Measurements from ENCODE around the gene RALGAPA1. TPM values are rescaled to one million over a fixed set of nuclear protein-coding genes. Genes with fewer than 3 reads are reported as not detected.

RALGAPA1 gene
- total RNA-seq, 1 donor from 2014 or later = 29.0 TPM

DNA sequence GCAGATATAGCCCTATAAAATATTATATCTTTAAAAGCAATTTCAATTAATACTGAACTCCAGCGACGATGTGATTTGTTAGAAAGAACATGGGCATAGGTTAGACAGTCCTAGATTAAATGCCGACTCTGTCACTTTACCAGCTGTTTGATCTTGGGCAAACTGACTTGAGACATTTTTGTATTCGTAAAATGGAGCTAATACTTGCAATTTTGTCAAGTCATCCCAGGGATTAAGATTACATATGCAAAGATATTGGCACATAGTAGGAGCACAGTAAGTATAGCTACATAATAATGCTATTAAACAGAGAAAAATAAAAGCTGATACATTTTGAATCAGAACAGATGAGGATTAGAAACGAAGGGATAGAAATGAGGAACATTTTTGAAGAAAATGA is 266.1 kb downstream of the RALGAPA1 start:
- H3K4me3 Mint-ChIP-seq (ENCODE audit: unreplicated experiment) = no peak overlapping the region
- DNase-seq (ENCODE audit: low spot score) = no peak
- no peaks in the 10 kb centered on the region for H3K36me3 Mint-ChIP-seq (ENCODE audit: low read depth, unreplicated experiment)
- H3K27me3 Mint-ChIP-seq (ENCODE audit: unreplicated experiment) = peaks cover 3% of the 10 kb centered on the region
- TF ChIP-seq CTCF (IDR thresholded peaks at IDR 0.05; ENCODE audit: unreplicated experiment) = no peak
- H3K4me1 Mint-ChIP-seq (ENCODE audit: unreplicated experiment) = no peaks in the 10 kb centered on the region
- H3K9me3 Mint-ChIP-seq (ENCODE audit: unreplicated experiment) = no peaks in the 10 kb centered on the region
- H3K27ac Mint-ChIP-seq (ENCODE audit: unreplicated experiment) = no peak overlapping the region

- H3K36me3 Mint-ChIP-seq (ENCODE audit: low read depth, unreplicated experiment) = no peaks in the 10 kb centered on the region
- no peak overlapping the region for H3K4me3 Mint-ChIP-seq (ENCODE audit: unreplicated experiment)
- no peaks in the 10 kb centered on the region for H3K4me1 Mint-ChIP-seq (ENCODE audit: unreplicated experiment)
- no peak overlapping the region for H3K27ac Mint-ChIP-seq (ENCODE audit: unreplicated experiment)
- no peak for TF ChIP-seq CTCF (IDR thresholded peaks at IDR 0.05; ENCODE audit: unreplicated experiment)
- DNase-seq (ENCODE audit: low spot score) = no peak
- H3K27me3 Mint-ChIP-seq (ENCODE audit: unreplicated experiment) = peaks cover 10% of the 10 kb centered on the region
- no peaks in the 10 kb centered on the region for H3K9me3 Mint-ChIP-seq (ENCODE audit: unreplicated experiment)
These were observed 269.1 kb downstream of the RALGAPA1 start for GRCh38 chr14:35539969-35540368.

DNA sequence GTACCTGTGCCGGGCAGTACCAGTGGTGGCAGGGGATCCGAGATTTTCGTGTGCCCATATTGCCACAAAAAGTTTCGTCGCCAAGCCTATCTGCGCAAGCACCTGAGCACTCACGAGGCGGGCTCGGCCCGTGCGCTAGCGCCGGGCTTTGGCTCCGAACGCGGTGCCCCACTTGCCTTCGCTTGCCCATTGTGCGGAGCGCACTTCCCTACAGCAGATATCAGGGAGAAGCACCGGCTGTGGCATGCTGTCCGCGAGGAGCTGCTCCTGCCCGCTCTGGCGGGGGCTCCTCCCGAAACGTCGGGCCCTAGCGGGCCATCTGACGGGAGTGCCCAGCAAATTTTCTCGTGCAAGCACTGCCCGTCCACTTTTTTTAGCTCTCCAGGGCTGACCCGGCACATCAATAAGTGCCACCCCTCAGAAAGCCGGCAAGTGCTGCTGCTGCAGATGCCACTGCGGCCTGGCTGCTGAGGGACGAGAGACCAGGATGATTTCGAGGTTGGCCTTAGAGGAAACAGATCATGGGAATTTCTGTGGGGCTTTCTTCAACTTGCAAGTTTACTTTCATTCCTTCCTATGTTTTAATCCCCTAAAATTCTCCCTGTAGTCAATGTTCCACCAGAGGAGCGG is 273.5 kb downstream of the RALGAPA1 start:
- peaks cover 5% of the 10 kb centered on the region for H3K4me1 Mint-ChIP-seq (ENCODE audit: unreplicated experiment)
- TF ChIP-seq CTCF (IDR thresholded peaks at IDR 0.05; ENCODE audit: unreplicated experiment) = no peak
- no peaks in the 10 kb centered on the region for H3K36me3 Mint-ChIP-seq (ENCODE audit: low read depth, unreplicated experiment)
- H3K4me3 Mint-ChIP-seq (ENCODE audit: unreplicated experiment) = peak overlapping the region; percentile 42
- H3K9me3 Mint-ChIP-seq (ENCODE audit: unreplicated experiment) = no peaks in the 10 kb centered on the region
- no peak overlapping the region for H3K27ac Mint-ChIP-seq (ENCODE audit: unreplicated experiment)
- peaks cover 13% of the 10 kb centered on the region for H3K27me3 Mint-ChIP-seq (ENCODE audit: unreplicated experiment)
- peak; percentile 4 for DNase-seq (ENCODE audit: low spot score)

GRCh38 chr14:35534873-35535482 is 274.1 kb downstream of the RALGAPA1 start:
- peak; percentile 89 for DNase-seq (ENCODE audit: low spot score)
- Mint-ChIP-seq H3K27ac (ENCODE audit: unreplicated experiment) (no peak overlapping the region), H3K27me3 (ENCODE audit: unreplicated experiment) (peaks cover 13% of the 10 kb centered on the region), H3K4me1 (ENCODE audit: unreplicated experiment) (peaks cover 5% of the 10 kb centered on the region), H3K9me3 (ENCODE audit: unreplicated experiment) (no peaks in the 10 kb centered on the region), H3K36me3 (ENCODE audit: low read depth, unreplicated experiment) (no peaks in the 10 kb centered on the region), H3K4me3 (ENCODE audit: unreplicated experiment) (peak overlapping the region; percentile 37)
- TF ChIP-seq CTCF (IDR thresholded peaks at IDR 0.05; ENCODE audit: unreplicated experiment) = no peak

DNA sequence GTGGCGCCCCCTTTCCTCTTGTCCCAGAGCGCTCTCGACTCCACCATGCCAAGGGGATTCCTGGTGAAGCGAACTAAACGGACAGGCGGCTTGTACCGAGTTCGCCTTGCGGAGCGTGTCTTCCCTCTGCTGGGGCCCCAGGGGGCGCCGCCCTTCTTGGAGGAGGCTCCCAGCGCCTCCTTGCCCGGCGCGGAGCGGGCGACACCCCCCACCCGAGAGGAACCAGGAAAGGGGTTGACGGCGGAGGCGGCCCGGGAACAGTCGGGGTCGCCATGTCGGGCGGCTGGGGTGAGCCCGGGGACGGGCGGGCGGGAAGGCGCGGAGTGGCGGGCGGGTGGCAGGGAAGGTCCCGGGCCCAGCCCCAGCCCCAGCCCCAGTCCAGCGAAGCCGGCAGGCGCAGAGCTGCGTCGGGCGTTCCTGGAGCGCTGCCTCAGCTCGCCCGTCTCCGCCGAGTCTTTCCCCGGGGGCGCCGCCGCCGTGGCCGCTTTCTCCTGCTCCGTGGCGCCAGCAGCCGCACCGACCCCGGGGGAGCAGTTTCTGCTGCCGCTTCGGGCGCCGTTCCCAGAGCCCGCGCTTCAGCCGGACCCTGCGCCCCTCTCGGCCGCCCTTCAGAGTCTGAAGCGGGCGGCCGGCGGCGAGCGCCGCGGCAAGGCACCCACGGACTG is 274.8 kb downstream of the RALGAPA1 start:
- Mint-ChIP-seq H3K9me3 (ENCODE audit: unreplicated experiment) (no peaks in the 10 kb centered on the region), H3K27me3 (ENCODE audit: unreplicated experiment) (peaks cover 11% of the 10 kb centered on the region), H3K36me3 (ENCODE audit: low read depth, unreplicated experiment) (no peaks in the 10 kb centered on the region), H3K4me3 (ENCODE audit: unreplicated experiment) (no peak overlapping the region), H3K4me1 (ENCODE audit: unreplicated experiment) (peaks cover 5% of the 10 kb centered on the region), H3K27ac (ENCODE audit: unreplicated experiment) (no peak overlapping the region)
- TF ChIP-seq CTCF (IDR thresholded peaks at IDR 0.05; ENCODE audit: unreplicated experiment) = no peak
- peak; percentile 9 for DNase-seq (ENCODE audit: low spot score)

Measured in endothelial cell (in vitro differentiated cells).